PC-3 (cell line): ENCODE results near the gene CELF5. TPM values are rescaled to one million over a fixed set of nuclear protein-coding genes. Genes with fewer than 3 reads are reported as not detected.
A peak's percentile ranks its signal among the peaks of the same experiment; 100 is the strongest.

ENCODE experiments used
- ATAC-seq: fragments of 200-7000 bp; cut with Tn5 transposase; 2 replicates; pipeline ENCODE4 v1.9.1; 2020; ENCODE audit warnings: mild to moderate bottlenecking, moderate library complexity
- BruUV-seq: library from RNA; stranded (reverse); fragments of 400-500 nt; replicated peaks from 2 replicates; lab custom pipeline; 2021; lab: Mats Ljungman, UMichigan
- CTCF ChIA-PET: fragments of 300-600 bp; sonication (Branson Sonifier 250); formaldehyde crosslinking; loops from one replicate; lab custom pipeline; 2022; ENCODE audit warnings: antibody characterized with exemption; lab: Charles Lee
- POLR2A ChIA-PET: fragments of 300-600 bp; sonication (Branson Sonifier 250); formaldehyde crosslinking; loops from one replicate; lab custom pipeline; 2022; ENCODE audit warnings: antibody characterized with exemption; ENCODE audit not compliant: unreplicated experiment; lab: Charles Lee
- DNase-seq: peaks from one replicate; pipeline ENCODE4 v3.0.0-alpha.2; 2015
- H2AFZ ChIP-seq: fragments of 300-600 bp; sonication (generic); 2 replicates; pipeline ENCODE4 v1.6.0; 2016; ENCODE audit warnings: antibody characterized with exemption, low read length
- H3F3A ChIP-seq: fragments of 300-600 bp; sonication (generic); one replicate; pipeline ENCODE4 v1.6.0; 2017; ENCODE audit warnings: antibody characterized with exemption, low read length, control low read depth, mild to moderate bottlenecking; ENCODE audit not compliant: unreplicated experiment
- H3K27ac ChIP-seq: fragments of 300-600 bp; sonication (generic); 2 replicates; pipeline ENCODE4 v1.5.1; 2016; ENCODE audit warnings: mild to moderate bottlenecking, low read length
- H3K27me3 ChIP-seq: fragments of 300-600 bp; sonication (generic); 2 replicates; pipeline ENCODE4 v1.6.1; 2016; ENCODE audit warnings: low read length, mixed read lengths
- H3K36me3 ChIP-seq: fragments of 300-600 bp; sonication (generic); 2 replicates; pipeline ENCODE4 v1.6.1; 2016; ENCODE audit warnings: low read depth, mixed run types, low read length, mixed read lengths
- H3K4me1 ChIP-seq: fragments of 300-600 bp; sonication (generic); 2 replicates; pipeline ENCODE4 v1.5.1; 2016; ENCODE audit warnings: low read length; ENCODE audit not compliant: insufficient read depth
- H3K4me2 ChIP-seq: fragments of 300-600 bp; sonication (generic); 2 replicates; pipeline ENCODE4 v1.6.0; 2016; ENCODE audit warnings: low read length
- H3K4me3 ChIP-seq: fragments of 300-600 bp; sonication (generic); 2 replicates; pipeline ENCODE4 v1.5.1; 2016; ENCODE audit warnings: mild to moderate bottlenecking, low read length, mixed read lengths
- H3K79me2 ChIP-seq: fragments of 300-600 bp; sonication (generic); 2 replicates; pipeline ENCODE4 v1.6.1; 2017; ENCODE audit warnings: low read length, mixed read lengths
- H3K9ac ChIP-seq: fragments of 300-600 bp; sonication (generic); 2 replicates; pipeline ENCODE4 v1.6.0; 2016; ENCODE audit warnings: mild to moderate bottlenecking, low read length
- H3K9me2 ChIP-seq: fragments of 300-600 bp; sonication (generic); replicated peaks from 2 replicates; pipeline ENCODE4 v1.6.1; 2016; ENCODE audit warnings: mixed run types, low read length, mixed read lengths
- H3K9me3 ChIP-seq: fragments of 300-600 bp; sonication (generic); 2 replicates; pipeline ENCODE4 v1.6.1; 2016; ENCODE audit warnings: low read length, mixed read lengths
- H4K20me1 ChIP-seq: fragments of 300-600 bp; sonication (generic); 2 replicates; pipeline ENCODE4 v1.6.1; 2016; ENCODE audit warnings: low read length, mixed read lengths
- CTCF ChIP-seq: fragments of 300-600 bp; sonication (generic); conservative IDR thresholded peaks from 2 replicates; pipeline ENCODE4 v1.5.1; 2017; ENCODE audit warnings: antibody characterized with exemption, low read depth, mild to moderate bottlenecking, low read length
- EZH2 ChIP-seq: fragments of 300-600 bp; sonication (generic); IDR thresholded peaks from one replicate; pipeline ENCODE4 v1.6.1; 2017; ENCODE audit warnings: antibody characterized with exemption, mild to moderate bottlenecking, low read length; ENCODE audit not compliant: unreplicated experiment
- EZH2phosphoT487 ChIP-seq: fragments of 300-600 bp; sonication (generic); IDR thresholded peaks from 2 replicates; pipeline ENCODE4 v1.6.1; 2018; ENCODE audit warnings: mild to moderate bottlenecking, antibody characterized with exemption, low read length, borderline replicate concordance
- intact Hi-C: fragments of 100-400 bp; cut with micrococcal nuclease; formaldehyde crosslinking; loops from 2 replicates; pipeline ENCODE4 v1.9.0; 2023
- total RNA-seq: library from RNA; depleted of rRNA; stranded (reverse); fragments of >200 nt; gene quantifications from 2 replicates; pipeline ENCODE4 v1.2.3, GENCODE V29; 2014

Gene CELF5
- total RNA-seq, 1 experiment from 2014 or later, result 0.44 TPM

DNA sequence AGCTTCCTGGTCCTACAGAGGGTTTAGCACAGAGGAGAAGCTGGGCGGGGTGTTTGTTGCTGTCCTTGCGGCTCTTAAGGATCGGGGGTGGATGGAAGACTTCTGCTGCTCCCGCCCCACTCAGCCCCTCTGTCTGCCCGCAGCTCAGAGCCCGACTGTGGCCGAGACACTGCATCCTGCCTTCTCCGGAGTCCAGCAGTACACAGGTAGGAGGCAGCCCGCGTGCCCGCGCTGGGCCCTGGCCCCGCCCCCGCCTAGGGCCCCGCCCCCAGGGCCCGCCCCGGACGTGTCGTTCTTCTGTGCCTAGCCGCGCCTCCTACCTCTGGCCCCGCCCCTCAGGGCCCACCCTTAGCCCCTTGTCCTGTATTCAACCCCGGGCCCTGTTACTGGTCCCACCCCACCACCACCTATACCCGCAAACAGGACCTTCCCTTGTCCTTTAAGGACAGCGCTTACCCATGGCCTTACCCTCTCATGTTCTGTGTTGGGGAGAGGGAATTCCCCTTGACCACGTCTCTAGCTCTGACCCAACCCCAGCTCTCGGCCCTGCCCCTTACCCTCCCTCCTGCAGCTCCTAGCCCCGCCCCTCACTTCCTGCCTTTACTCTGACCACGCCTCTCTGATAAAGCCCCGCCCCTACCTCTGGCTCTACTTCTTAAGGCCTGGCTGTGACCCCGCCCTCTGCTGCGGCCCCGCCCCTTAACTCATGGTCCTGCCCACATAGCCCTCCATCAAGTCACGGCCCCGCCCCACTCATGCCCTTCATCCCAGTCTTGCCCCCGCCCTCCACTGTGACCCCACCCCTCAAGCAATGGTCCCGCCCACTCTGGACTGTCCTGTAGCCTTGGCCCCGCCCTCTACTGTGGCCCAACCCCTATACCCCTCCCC, 60.5 kb downstream of the CELF5 start:
- Histone ChIP-seq H3K79me2 (no peaks in the 10 kb centered on the region), H3K4me1 (peaks cover 5% of the 10 kb centered on the region), H4K20me1 (no peaks in the 10 kb centered on the region), H3K36me3 (no peaks in the 10 kb centered on the region), H3K9me2 (no peaks in the 10 kb centered on the region), H3K4me3 (peak overlapping the region; percentile 57), H3K27me3 (no peaks in the 10 kb centered on the region), H3F3A (no peaks in the 10 kb centered on the region), H3K27ac (peak overlapping the region; percentile 75), H2AFZ (peak overlapping the region; percentile 80), H3K9me3 (no peaks in the 10 kb centered on the region), H3K4me2 (peak overlapping the region; percentile 88), H3K9ac (peak overlapping the region; percentile 56)
- TF ChIP-seq EZH2 (no peak), CTCF (no peak), EZH2phosphoT487 (no peak)
- intact Hi-C loops, result loop anchor here (1.0 kb wide), 1 partner anchor 9 kb away; no protein-coding TSS in a partner anchor
- CTCF ChIA-PET, result interaction anchor here (0.9 to 1.0 kb wide), 2 partner anchors 9 to 20 kb away, joined by 5 to 7 read pairs; no protein-coding TSS in a partner anchor
- no TSS peak for BruUV-seq
- ATAC-seq (peak; percentile 84), DNase-seq (peak; percentile 95)
- POLR2A ChIA-PET, result interaction anchor here (0.6 to 1.4 kb wide), 3 partner anchors 9 to 185 kb away, joined by 3 to 14 read pairs (median 4); no protein-coding TSS in a partner anchor

DNA sequence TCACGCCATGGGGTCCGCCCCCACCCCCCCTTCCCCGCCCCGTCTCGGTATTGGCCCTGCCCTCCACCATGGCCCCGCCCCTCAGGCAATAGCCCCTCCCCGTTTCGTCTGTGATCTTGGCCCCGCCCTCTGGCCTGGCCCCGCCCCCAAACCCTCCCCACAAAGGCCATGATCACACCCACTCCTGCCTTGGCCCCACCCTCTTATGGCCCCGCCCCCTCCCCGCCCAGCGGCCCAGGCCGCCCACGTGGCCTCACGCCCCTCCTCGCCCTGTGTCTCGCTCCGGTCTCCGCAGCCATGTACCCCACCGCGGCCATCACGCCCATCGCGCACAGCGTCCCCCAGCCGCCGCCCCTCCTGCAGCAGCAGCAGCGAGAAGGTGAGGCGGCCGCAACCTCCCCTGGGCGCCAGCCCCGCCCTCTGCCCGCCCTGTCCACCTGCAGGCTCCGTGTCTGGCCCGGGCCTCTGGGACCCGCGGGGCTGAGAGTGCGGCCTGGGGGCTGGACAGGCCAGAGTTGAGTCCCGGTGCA, 61.3 kb downstream of the CELF5 start:
- H3K4me1 ChIP-seq, result peaks cover 5% of the 10 kb centered on the region
- no peaks in the 10 kb centered on the region for H4K20me1 ChIP-seq
- BruUV-seq, result no TSS peak
- ATAC-seq (peak; percentile 20), DNase-seq (no peak)
- CTCF ChIA-PET, result interaction anchor here (0.9 to 1.0 kb wide), 2 partner anchors 10 to 19 kb away, joined by 5 to 7 read pairs; no protein-coding TSS in a partner anchor
- H2AFZ ChIP-seq, result peak overlapping the region; percentile 88
- intact Hi-C loops, result loop anchor here (1.0 kb wide), 1 partner anchor 9 kb away; no protein-coding TSS in a partner anchor
- no peaks in the 10 kb centered on the region for H3F3A ChIP-seq
- H3K4me2 ChIP-seq, result peak overlapping the region; percentile 87
- H3K27ac ChIP-seq, result no peak overlapping the region
- peak overlapping the region; percentile 69 for H3K4me3 ChIP-seq
- POLR2A ChIA-PET, result interaction anchor here (0.6 to 1.4 kb wide), 2 partner anchors 10 to 184 kb away, joined by 4 to 14 read pairs; no protein-coding TSS in a partner anchor
- no peaks in the 10 kb centered on the region for H3K36me3 ChIP-seq
- no peaks in the 10 kb centered on the region for H3K79me2 ChIP-seq
- H3K9me3 ChIP-seq, result no peaks in the 10 kb centered on the region
- no peak for TF ChIP-seq CTCF
- H3K9me2 ChIP-seq, result no peaks in the 10 kb centered on the region
- no peaks in the 10 kb centered on the region for H3K27me3 ChIP-seq
- peak overlapping the region; percentile 40; the same call in 1 of the 2 replicates for H3K9ac ChIP-seq
